GM19351 (cell line): ENCODE results near the gene DHDDS.
"Not testable (repeated sequence)": the region's sequence is repeated elsewhere in the genome, so short reads cannot be mapped to it uniquely, and the experiment has no call there.

Experiments
- ATAC-seq: cut with Tn5 transposase; IDR thresholded peaks from one replicate; pipeline ENCODE4 v1.9.1; 2021; ENCODE audit warnings: mild to moderate bottlenecking, moderate library complexity; ENCODE audit not compliant: unreplicated experiment

Gene DHDDS

GRCh38 chr1:26474818-26475217 lies 42.7 kb downstream of the DHDDS start:
- ATAC-seq, result no peak

- no peak for ATAC-seq
Measured at GRCh38 chr1:26475989-26476388, 43.9 kb downstream of the DHDDS start.

- no peak for ATAC-seq
Measured at GRCh38 chr1:26476958-26477357, 44.8 kb downstream of the DHDDS start.

GRCh38 chr1:26477446-26478152 lies 45.5 kb downstream of the DHDDS start:
- no peak for ATAC-seq

DNA sequence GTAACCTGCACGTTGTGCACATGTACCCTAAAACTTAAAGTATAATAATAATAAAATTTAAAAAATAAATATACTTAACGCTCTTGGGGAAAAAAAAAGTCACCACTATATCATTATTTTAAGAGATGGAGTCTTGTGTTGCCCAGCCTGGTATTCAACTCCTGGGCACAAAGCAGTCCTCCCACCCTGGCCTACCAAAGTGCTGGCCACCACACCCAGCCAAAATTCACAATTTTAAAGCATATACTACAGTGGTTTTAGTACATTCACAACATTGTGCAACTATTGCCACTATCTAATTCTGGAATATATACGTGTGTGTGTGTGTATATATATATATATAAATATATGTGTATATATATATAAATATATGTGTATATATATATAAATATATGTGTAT lies 46.0 kb downstream of the DHDDS start:
- no peak for ATAC-seq

DNA sequence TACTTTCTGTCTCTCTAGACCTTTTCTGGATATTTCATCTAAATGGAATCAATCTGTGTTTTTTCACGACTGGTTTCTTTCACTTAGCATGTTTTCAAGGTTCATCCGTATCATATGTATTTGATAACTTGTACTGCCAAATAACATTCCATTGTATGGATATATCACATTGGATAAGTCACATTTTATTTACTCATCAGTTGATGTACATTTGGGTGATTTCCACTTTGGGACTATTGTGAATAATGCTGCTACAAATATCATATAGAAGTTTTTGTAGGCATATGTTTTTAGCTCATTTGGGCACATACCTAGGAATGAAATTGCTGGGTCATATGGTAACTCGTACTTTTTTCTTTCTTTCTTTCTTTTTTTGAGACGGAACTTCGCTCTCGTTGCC lies 46.9 kb downstream of the DHDDS start:
- ATAC-seq, result no peak

DNA sequence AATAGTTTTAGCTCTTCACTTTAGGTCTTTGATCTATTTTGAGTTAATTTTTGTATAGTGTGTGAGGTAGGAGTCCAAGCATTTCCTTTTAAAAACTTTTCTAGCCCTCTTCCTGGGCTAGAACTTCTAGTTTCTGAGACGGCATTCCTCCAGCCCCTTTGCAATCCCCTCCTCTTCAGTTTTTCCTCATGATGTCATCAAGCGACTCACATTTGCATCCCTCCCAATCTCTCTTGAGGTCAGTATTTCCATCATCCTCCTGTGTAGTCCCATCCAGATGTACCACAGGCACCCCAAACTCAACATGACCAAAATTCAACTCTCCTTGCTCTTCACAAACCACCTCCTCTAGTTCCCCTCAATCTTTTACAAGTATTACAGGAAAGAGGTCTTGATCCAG lies 50.8 kb downstream of the DHDDS start:
- ATAC-seq, result no peak

GRCh38 chr1:26483980-26484379 lies 51.9 kb downstream of the DHDDS start:
- ATAC-seq, result no peak

DNA sequence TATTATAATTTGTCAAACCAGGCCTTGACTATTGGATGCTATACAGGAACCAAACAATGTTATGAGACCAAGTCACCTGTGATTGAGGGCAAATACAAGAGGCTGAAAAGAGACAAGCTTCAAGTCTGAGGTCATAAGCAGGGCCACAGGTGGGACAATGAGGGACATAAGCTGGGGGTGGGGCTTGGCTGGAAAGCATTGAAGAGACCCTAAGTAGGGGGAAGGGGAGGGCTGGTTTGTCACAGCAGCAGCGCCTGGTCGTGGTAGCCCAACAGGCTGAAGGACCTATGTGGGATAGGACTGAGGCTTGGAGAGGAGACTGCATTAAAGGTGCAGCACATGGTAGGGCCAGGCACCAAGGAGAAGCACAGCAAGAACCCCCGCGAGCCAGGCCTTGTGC lies 58.0 kb downstream of the DHDDS start:
- no peak for ATAC-seq

- no peak for ATAC-seq
Measured at GRCh38 chr1:26493267-26493666, 61.1 kb downstream of the DHDDS start.

DNA sequence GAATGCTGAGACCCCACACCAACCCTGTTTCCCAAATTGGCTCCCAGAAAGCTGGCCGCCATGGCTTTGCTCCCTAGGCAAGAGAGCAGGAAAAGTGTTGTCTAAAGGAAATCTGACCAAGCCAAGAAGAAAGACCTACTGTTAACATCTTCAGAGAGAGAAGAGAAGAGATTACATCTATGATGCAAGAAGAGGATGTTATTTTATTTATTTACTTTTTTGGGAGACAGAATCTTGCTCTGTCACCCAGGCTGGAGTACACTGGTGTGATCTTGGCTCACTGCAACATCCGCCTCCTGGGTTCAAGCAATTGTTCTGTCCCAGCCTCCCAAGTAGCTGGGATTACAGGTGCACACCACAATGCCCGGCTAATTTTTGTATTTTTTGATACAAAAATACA lies 61.8 kb downstream of the DHDDS start:
- ATAC-seq, result no peak

GRCh38 chr1:26496861-26497260 lies 64.7 kb downstream of the DHDDS start:
- ATAC-seq, result no peak

GRCh38 chr1:26498894-26499293 lies 66.8 kb downstream of the DHDDS start:
- ATAC-seq, result no peak

DNA sequence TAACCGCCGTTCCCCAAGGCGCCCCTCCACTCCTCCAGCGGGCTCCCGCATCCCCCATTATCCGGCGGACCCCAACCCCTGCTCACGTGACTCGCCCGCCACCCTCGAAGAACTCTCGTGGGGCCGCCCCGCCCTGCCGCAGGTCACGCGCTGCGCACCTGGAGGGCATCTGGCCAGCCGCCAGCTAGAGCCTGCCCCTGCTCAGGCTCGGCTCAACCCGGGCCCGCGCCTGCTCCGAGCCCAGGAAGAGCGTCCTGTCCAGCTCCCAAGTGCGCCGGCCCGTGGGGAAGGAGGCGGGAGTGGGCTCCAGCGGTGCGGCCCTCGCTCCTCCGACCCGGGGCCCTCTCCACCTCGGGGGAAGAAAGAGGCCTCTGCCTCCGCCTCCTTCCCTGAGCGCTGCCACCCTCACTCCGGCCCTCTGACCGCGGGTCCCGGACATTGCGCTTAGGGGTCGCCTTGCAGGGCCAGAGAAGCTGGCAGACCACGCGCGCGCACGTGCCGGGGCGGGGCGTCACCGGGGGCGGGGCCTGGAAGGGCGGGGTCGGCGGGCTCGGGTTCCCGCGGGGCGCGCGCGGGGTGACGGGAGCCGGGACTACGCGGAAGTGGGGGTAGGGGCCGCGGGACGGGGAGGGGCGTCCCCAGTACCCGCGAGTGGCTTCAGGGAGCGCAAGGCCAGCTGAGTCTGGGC lies 68.5 kb downstream of the DHDDS start:
- ATAC-seq, result peak; percentile 56

GRCh38 chr1:26510711-26511110 lies 78.6 kb downstream of the DHDDS start:
- not testable (repeated sequence) for ATAC-seq

DNA sequence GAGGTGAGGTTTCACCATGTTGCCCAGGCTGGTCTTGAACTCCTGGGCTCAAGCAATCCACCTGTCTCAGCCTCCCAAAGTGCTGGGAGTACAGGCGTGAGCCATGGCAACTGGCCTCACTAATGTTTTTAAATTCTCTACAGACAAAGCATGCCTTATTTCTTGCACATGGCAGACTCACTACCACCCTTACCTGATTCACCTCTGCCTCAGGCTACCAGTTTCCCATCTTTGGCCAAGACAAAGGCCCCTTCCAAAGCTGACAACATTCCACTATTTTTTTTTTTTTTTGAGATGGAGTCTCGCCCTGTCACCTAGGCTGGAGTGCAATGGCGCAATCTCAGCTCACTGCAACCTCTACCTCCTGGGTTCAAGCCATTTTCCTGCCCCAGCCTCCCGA lies 83.7 kb downstream of the DHDDS start:
- ATAC-seq, result not testable (repeated sequence)

- no peak for ATAC-seq
Measured at GRCh38 chr1:26516987-26517765, 85.1 kb downstream of the DHDDS start.

DNA sequence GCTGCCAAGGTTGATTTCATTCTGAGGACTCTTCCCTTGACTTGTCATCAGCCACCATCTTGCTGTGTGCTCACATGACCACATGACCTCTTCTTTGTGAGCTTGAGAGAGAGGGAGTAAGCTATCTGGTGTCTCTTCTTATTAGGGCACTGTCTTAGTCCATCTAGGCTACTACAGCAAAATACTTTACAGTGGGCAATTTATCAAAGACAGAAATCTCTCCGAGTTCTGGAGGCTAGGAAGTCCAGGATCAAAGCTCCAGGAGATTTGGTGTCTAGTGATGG lies 85.6 kb downstream of the DHDDS start:
- no peak for ATAC-seq

DNA sequence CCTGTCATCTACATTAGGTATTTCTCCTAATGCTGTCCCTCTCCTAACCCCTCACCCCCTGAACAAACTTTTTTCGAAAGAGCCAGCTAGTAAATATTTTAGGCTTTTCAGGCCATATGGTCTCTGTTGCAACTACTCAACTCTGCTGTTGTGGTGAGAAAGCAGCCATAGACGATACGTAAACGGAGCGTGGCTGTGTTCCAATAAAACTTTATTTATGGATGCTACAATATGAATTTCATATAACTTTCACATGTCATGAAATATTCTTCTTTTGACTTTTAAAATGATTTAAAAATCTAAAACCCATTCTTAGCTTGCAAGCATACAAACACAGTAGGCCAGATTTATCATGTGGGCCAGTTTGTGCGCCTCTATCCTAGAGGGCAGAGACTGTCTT lies 86.2 kb downstream of the DHDDS start:
- ATAC-seq, result no peak

DNA sequence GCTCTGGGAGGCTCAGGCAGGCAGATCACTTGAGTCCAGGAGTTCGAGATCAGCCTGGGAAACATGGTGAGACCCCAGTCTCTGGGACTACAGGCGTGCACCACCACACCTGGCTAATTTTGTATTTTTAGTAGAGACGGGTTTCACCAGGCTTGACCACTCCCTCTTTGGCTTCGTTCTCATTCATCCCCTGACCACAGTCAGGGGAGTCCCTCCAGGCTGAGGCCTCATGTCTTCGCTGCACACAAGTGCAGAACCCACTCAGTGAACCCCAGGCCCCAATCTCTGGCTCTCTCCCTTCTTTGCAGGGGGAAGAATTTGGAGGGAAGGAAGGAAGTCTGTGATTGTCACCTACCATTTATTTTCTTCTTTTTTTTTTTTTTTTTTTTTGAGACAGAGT lies 88.2 kb downstream of the DHDDS start:
- no peak for ATAC-seq
